Right atrium auricular region (tissue), 2 donors: Measurements from ENCODE around the gene C5orf63. TPM values are rescaled to one million over a fixed set of nuclear protein-coding genes. Genes with fewer than 3 reads are reported as not detected.

ENCODE experiments used
- DNase-seq: peaks from one replicate; pipeline ENCODE4 v3.0.0-alpha.2; 2019; ENCODE audit warnings: low spot score
- H3K27ac ChIP-seq, 2 donors: fragments of 200-600 bp; sonication (generic); 1 replicate in 1 of 2; 2 replicates in 1 of 2; pipeline ENCODE4 v1.5.1; 2016 to 2019
- H3K27me3 ChIP-seq, 2 donors: fragments of 200-600 bp; sonication (generic); one replicate each; pipeline versions ENCODE4 v1.5.1 to v1.6.0; 2017 to 2019
- H3K36me3 ChIP-seq: fragments of 200-600 bp; sonication (generic); one replicate; pipeline ENCODE4 v1.5.1; 2016
- H3K4me1 ChIP-seq, 2 donors: fragments of 200-600 bp; sonication (generic); one replicate each; pipeline versions ENCODE4 v1.5.1 to v1.6.0; 2017 to 2019
- H3K4me3 ChIP-seq, 2 donors: fragments of 200-600 bp; sonication (generic); 1 replicate in 1 of 2; 2 replicates in 1 of 2; pipeline ENCODE4 v1.5.1; 2017 to 2019; ENCODE audit warnings: mild to moderate bottlenecking in 1 of 2, moderate library complexity in 1 of 2
- H3K9me3 ChIP-seq, 2 donors: fragments of 200-600 bp; sonication (generic); one replicate each; pipeline ENCODE4 v1.5.1; 2019
- CTCF ChIP-seq, 2 donors: fragments of 200-600 bp; sonication (generic); IDR thresholded peaks; one replicate each; pipeline ENCODE4 v1.5.1; 2019; ENCODE audit warnings: antibody characterized with exemption in 2 of 2
- total RNA-seq, 2 donors: library from RNA; depleted of rRNA; stranded (reverse); fragments of >200 nt; gene quantifications; one replicate each; pipeline ENCODE4 v1.1.0, GENCODE V29; 2016

The C5orf63 gene
- total RNA-seq, 2 donors from 2014 or later = 1.7 to 2.8 TPM

GRCh38 chr5:127089191-127089590 lies 15.9 kb upstream of the C5orf63 start:
- H3K9me3 ChIP-seq = no peaks in the 10 kb centered on the region
- H3K36me3 ChIP-seq = no peaks in the 10 kb centered on the region
- H3K4me1 ChIP-seq = no peaks in the 10 kb centered on the region
- TF ChIP-seq CTCF (IDR thresholded peaks at IDR 0.05) = no peak
- no peak for DNase-seq
- no peak overlapping the region for H3K27ac ChIP-seq
- no peak overlapping the region for H3K4me3 ChIP-seq
- no peaks in the 10 kb centered on the region for H3K27me3 ChIP-seq

DNA sequence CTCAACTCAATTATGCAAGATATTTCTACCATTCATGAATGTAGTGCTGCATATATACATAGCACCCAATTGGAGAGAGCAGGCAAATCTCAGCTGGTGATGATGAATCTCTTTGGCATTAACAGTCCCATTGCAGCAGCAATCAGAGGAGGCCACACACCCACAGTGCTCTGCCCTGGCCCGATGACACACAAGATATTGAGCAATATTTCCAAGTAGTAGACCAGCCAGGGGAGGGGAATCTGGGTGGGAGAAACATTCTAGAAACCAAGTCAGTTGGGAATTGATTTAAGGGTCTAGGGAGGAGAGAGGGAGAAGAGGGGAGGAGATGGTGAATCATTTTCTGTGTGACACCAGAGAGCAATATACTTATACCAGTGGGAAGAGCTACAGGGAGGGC lies 14.9 kb upstream of the C5orf63 start:
- no peak for DNase-seq
- no peaks in the 10 kb centered on the region for H3K27me3 ChIP-seq
- no peaks in the 10 kb centered on the region for H3K9me3 ChIP-seq
- no peaks in the 10 kb centered on the region for H3K4me1 ChIP-seq
- no peak overlapping the region for H3K27ac ChIP-seq
- no peak for TF ChIP-seq CTCF (IDR thresholded peaks at IDR 0.05)
- H3K4me3 ChIP-seq = no peak overlapping the region
- H3K36me3 ChIP-seq = no peaks in the 10 kb centered on the region

GRCh38 chr5:127086589-127086988 lies 13.3 kb upstream of the C5orf63 start:
- Histone ChIP-seq H3K36me3 (no peaks in the 10 kb centered on the region), H3K27ac (no peak overlapping the region), H3K9me3 (no peaks in the 10 kb centered on the region), H3K27me3 (no peaks in the 10 kb centered on the region), H3K4me3 (no peak overlapping the region), H3K4me1 (no peaks in the 10 kb centered on the region)
- no peak for TF ChIP-seq CTCF (IDR thresholded peaks at IDR 0.05)
- no peak for DNase-seq

DNA sequence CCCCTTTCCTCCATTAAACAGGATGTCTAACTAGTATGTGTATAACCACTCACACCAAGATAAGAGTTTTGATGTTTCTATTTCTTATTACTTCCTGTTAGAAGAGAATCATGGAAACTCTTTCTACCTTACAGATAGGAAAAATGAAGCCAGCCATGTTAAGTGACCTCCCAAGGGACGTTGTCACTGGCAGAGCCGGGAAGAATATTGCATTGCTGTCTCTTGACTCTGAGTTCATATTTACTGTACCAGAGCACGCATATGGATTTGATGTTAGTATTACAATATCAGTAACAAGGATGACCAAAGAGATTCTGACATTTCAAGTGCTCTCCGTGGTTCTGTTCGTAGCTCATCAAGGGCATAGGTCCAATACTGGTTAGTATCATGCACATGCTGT lies 12.5 kb upstream of the C5orf63 start:
- H3K27me3 ChIP-seq = no peaks in the 10 kb centered on the region
- no peaks in the 10 kb centered on the region for H3K36me3 ChIP-seq
- no peaks in the 10 kb centered on the region for H3K4me1 ChIP-seq
- no peak for DNase-seq
- H3K4me3 ChIP-seq = no peak overlapping the region
- no peak for TF ChIP-seq CTCF (IDR thresholded peaks at IDR 0.05)
- no peak overlapping the region for H3K27ac ChIP-seq
- H3K9me3 ChIP-seq = no peaks in the 10 kb centered on the region

GRCh38 chr5:127085371-127085770 lies 12.1 kb upstream of the C5orf63 start:
- no peaks in the 10 kb centered on the region for H3K27me3 ChIP-seq

More at GRCh38 chr5:127085371-127085770, 12.1 kb upstream of the C5orf63 start:
- Histone ChIP-seq H3K36me3 (no peaks in the 10 kb centered on the region), H3K4me1 (no peaks in the 10 kb centered on the region), H3K4me3 (no peak overlapping the region), H3K9me3 (no peaks in the 10 kb centered on the region), H3K27ac (no peak overlapping the region)
- no peak for DNase-seq
- TF ChIP-seq CTCF (IDR thresholded peaks at IDR 0.05) = no peak
